H1 (cell line): ENCODE data around the gene TOGARAM1. TPM values are rescaled to one million over a fixed set of nuclear protein-coding genes. Genes with fewer than 3 reads are reported as not detected.

Source experiments
- CBX5 ChIP-seq: fragments of 300-800, 300-1000 bp; sonication (generic); IDR thresholded peaks from 2 replicates; pipeline ENCODE4 v1.7.1; 2016; ENCODE audit warnings: antibody characterized with exemption, low read length, low read depth
- CHD2 ChIP-seq: IDR thresholded peaks from 2 replicates; pipeline ENCODE4 v1.6.1; 2012; ENCODE audit warnings: low read length, improper control_type of control experiment
- EZH2 ChIP-seq: fragments of 200-600 bp; sonication (generic); IDR thresholded peaks from 2 replicates; pipeline ENCODE4 v1.7.1; 2012; ENCODE audit warnings: low read depth, mild to moderate bottlenecking, moderate library complexity, low read length, inconsistent platforms; ENCODE audit not compliant: severe bottlenecking
- MAFK ChIP-seq: IDR thresholded peaks from 2 replicates; pipeline ENCODE4 v1.6.1; 2012; ENCODE audit warnings: low read depth, mild to moderate bottlenecking, improper control_type of control experiment, low read length
- NANOG ChIP-seq: IDR thresholded peaks from 2 replicates; pipeline ENCODE4 v1.6.1; 2011; ENCODE audit warnings: low read length, low read depth, mild to moderate bottlenecking, inconsistent platforms; ENCODE audit not compliant: insufficient read depth, poor library complexity, severe bottlenecking
- PHF8 ChIP-seq: fragments of 200-600 bp; sonication (generic); conservative IDR thresholded peaks from 2 replicates; pipeline ENCODE4 v1.7.1; 2012; ENCODE audit warnings: low read depth, mild to moderate bottlenecking, inconsistent platforms, low read length, moderate library complexity
- RFX5 ChIP-seq: IDR thresholded peaks from 2 replicates; pipeline ENCODE4 v1.6.1; 2011; ENCODE audit warnings: low read depth, low read length, improper control_type of control experiment, borderline replicate concordance
- SIX5 ChIP-seq: IDR thresholded peaks from 2 replicates; pipeline ENCODE4 v1.6.1; 2011; ENCODE audit warnings: mild to moderate bottlenecking, low read depth, low read length
- TCF12 ChIP-seq: IDR thresholded peaks from 2 replicates; pipeline ENCODE4 v1.6.1; 2011; ENCODE audit warnings: low read depth, mild to moderate bottlenecking, low read length
- polyA plus RNA-seq, 7 experiments: library from polyadenylated mRNA; depleted of rRNA in 3 of 7; stranded (reverse) in 5 of 7; unstranded in 2 of 7; fragments of >200 nt in 5 of 7; fragments of 200-250 nt in 2 of 7; gene quantifications; 1 replicate in 5 of 7; 2 replicates in 1 of 7; 4 replicates in 1 of 7; pipeline versions ENCODE4 v1.2.1 to v1.2.3, GENCODE V29; 2011 to 2013; ENCODE audit warnings: missing spikeins in 2 of 7, mixed read lengths in 2 of 7
- total RNA-seq: library from RNA; stranded (reverse); fragmentation: NEBNext Ultra II Directional; extraction: Animal tissue kit (Norgen Biotek cat#: 25700); gene quantifications from 2 replicates; pipeline ENCODE4 v1.2.1, GENCODE V29; 2021
- TF ChIP-seq, protein P1 (sequence below): IDR thresholded peaks from 2 replicates; pipeline ENCODE4 v1.6.1; 2011; ENCODE audit warnings: low read length, improper control_type of control experiment

The TOGARAM1 gene
- total and polyA plus RNA-seq, 2 of the 8 experiments (the other 6 are each of a cell fraction or from before 2014, with no cell fraction given): 2.5 to 6.8 TPM

DNA sequence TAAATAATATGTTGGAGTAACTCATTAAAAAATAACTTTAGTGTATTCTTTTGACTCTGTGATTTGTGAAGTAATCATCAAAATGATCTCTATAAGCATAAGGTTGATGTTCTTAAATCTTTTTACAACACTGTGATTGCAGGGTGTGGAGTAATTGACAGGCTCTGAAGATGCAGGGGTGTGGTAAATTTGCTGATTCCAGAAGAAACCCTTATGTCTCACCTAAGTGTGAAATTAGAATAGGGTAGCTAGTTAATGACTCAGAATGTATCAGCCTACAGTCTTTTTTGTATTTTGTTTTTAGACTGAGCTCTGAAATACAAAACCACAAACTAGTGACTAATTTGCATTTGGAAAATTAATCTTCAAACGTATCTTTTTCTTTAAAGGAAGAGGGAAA, 127.8 kb downstream of the TOGARAM1 start (continued):
- TF ChIP-seq, protein P1, sequence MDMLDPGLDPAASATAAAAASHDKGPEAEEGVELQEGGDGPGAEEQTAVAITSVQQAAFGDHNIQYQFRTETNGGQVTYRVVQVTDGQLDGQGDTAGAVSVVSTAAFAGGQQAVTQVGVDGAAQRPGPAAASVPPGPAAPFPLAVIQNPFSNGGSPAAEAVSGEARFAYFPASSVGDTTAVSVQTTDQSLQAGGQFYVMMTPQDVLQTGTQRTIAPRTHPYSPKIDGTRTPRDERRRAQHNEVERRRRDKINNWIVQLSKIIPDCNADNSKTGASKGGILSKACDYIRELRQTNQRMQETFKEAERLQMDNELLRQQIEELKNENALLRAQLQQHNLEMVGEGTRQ: no peak
- TF ChIP-seq MAFK (no peak), PHF8 (no peak), EZH2 (no peak), CBX5 (no peak), CHD2 (no peak), SIX5 (no peak), NANOG (no peak), TCF12 (no peak), RFX5 (no peak)
